ENCODE data around the gene DNAJC27.

- TF ChIP-seq CTCF (IDR thresholded peaks at IDR 0.05) (no peak), POLR2A (IDR thresholded peaks at IDR 0.05) (no peak), EP300 (IDR thresholded peaks at IDR 0.05) (peak in 1 of 2 donors; percentile 36)
These were observed 59.2 kb downstream of the DNAJC27 start for GRCh38 chr2:24912523-24912922.

Data from tibial nerve (tissue), 4 donors.